Brain microvascular endothelial cell (primary cell): Measurements from ENCODE around the gene C17orf58.
"Not testable (repeated sequence)": the region's sequence is repeated elsewhere in the genome, so short reads cannot be mapped to it uniquely, and the experiment has no call there.

Experiments used
- DNase-seq: peaks from one replicate; pipeline ENCODE4 v3.0.0-alpha.2; 2020
- H3K27ac ChIP-seq: fragments of 250-450 bp; sonication (Bioruptor Pico); 2 replicates; pipeline ENCODE4 v1.5.1; 2020; ENCODE audit warnings: mild to moderate bottlenecking, moderate library complexity
- H3K27me3 ChIP-seq: fragments of 250-450 bp; sonication (Bioruptor Pico); replicated peaks from 2 replicates; pipeline ENCODE4 v1.5.1; 2020; ENCODE audit warnings: mild to moderate bottlenecking
- H3K36me3 ChIP-seq: fragments of 250-450 bp; sonication (Bioruptor Pico); replicated peaks from 2 replicates; pipeline ENCODE4 v1.5.1; 2020; ENCODE audit warnings: mild to moderate bottlenecking
- H3K4me3 ChIP-seq: 2 replicates; pipeline ENCODE4 v1.5.1; 2011; ENCODE audit warnings: low read depth, mild to moderate bottlenecking, control low read depth, low read length, moderate library complexity
- CTCF ChIP-seq: IDR thresholded peaks from 2 replicates; pipeline ENCODE4 v1.5.1; 2011; ENCODE audit warnings: low read depth, mild to moderate bottlenecking, moderate library complexity, low read length, control low read depth, inconsistent platforms; ENCODE audit errors: missing control alignments
- in situ Hi-C: cut with HindIII; loops from 2 replicates; pipeline ENCODE4 v1.10.0; 2017; ENCODE audit warnings: low sequenced_read_pairs, low pct_ligation_motif_present

The C17orf58 gene

GRCh38 chr17:68019675-68020408 lies 23.6 kb upstream of the C17orf58 start:
- H3K27ac ChIP-seq = no peak overlapping the region
- no peaks in the 10 kb centered on the region for H3K27me3 ChIP-seq
- DNase-seq = peak; percentile 94
- H3K4me3 ChIP-seq = peak overlapping the region; percentile 69
- no peaks in the 10 kb centered on the region for H3K36me3 ChIP-seq
- peak; percentile 42 for TF ChIP-seq CTCF
- in situ Hi-C loops = no loop called here

GRCh38 chr17:68019336-68019674 lies 23.0 kb upstream of the C17orf58 start:
- in situ Hi-C loops = no loop called here
- Histone ChIP-seq H3K27me3 (no peaks in the 10 kb centered on the region), H3K4me3 (no peak overlapping the region), H3K27ac (no peak overlapping the region), H3K36me3 (no peaks in the 10 kb centered on the region)
- no peak for TF ChIP-seq CTCF
- no peak for DNase-seq

GRCh38 chr17:68018493-68018892 lies 22.2 kb upstream of the C17orf58 start:
- H3K36me3 ChIP-seq, H3K27me3 ChIP-seq, H3K4me3 ChIP-seq, DNase-seq, in situ Hi-C loops, H3K27ac ChIP-seq: not testable (repeated sequence)

- Histone ChIP-seq H3K27ac (no peak overlapping the region), H3K27me3 (no peaks in the 10 kb centered on the region), H3K4me3 (no peak overlapping the region), H3K36me3 (no peaks in the 10 kb centered on the region)
- DNase-seq = no peak
- in situ Hi-C loops = no loop called here
- no peak for TF ChIP-seq CTCF
Measured at GRCh38 chr17:68016838-68017237, 20.6 kb upstream of the C17orf58 start.

GRCh38 chr17:68015081-68015723 lies 18.9 kb upstream of the C17orf58 start:
- Histone ChIP-seq H3K27ac (no peak overlapping the region), H3K36me3 (no peaks in the 10 kb centered on the region), H3K4me3 (no peak overlapping the region), H3K27me3 (no peaks in the 10 kb centered on the region)
- no peak for TF ChIP-seq CTCF
- no peak for DNase-seq
- in situ Hi-C loops = no loop called here

GRCh38 chr17:68013385-68013784 lies 17.1 kb upstream of the C17orf58 start:
- Histone ChIP-seq H3K36me3 (no peaks in the 10 kb centered on the region), H3K27me3 (no peaks in the 10 kb centered on the region), H3K27ac (no peak overlapping the region), H3K4me3 (no peak overlapping the region)
- DNase-seq = no peak
- in situ Hi-C loops = no loop called here
- TF ChIP-seq CTCF = no peak
